ENCODE measurements around the gene WDHD1.

DNA sequence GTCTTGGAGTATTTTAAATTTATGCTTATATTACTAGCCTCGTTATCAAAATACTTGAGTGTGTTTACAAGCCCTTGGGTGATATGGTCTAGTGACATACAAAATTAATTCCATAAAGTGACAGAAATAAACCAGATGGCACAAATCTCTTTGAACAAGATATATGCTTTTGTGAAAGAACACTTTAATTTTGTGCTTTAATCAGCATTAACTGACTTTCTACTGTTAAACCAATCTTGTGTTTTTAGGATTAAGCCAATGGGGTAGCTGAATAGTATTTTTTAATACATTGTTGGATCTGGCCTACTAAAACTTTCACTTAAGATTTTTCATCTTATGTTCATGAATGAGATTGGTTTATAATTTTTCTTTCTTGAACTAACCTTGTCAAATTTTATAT, 93.9 kb downstream of the WDHD1 start:
- TF ChIP-seq, protein P1, sequence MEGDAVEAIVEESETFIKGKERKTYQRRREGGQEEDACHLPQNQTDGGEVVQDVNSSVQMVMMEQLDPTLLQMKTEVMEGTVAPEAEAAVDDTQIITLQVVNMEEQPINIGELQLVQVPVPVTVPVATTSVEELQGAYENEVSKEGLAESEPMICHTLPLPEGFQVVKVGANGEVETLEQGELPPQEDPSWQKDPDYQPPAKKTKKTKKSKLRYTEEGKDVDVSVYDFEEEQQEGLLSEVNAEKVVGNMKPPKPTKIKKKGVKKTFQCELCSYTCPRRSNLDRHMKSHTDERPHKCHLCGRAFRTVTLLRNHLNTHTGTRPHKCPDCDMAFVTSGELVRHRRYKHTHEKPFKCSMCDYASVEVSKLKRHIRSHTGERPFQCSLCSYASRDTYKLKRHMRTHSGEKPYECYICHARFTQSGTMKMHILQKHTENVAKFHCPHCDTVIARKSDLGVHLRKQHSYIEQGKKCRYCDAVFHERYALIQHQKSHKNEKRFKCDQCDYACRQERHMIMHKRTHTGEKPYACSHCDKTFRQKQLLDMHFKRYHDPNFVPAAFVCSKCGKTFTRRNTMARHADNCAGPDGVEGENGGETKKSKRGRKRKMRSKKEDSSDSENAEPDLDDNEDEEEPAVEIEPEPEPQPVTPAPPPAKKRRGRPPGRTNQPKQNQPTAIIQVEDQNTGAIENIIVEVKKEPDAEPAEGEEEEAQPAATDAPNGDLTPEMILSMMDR (IDR thresholded peaks at IDR 0.05; ENCODE audit: insufficient read depth, low read length, poor library complexity, severe bottlenecking) = no peak
- no peak for TF ChIP-seq EZH2phosphoT487 (conservative IDR thresholded peaks at IDR 0.05; ENCODE audit: low read length)

Data from SU-DHL-6 (cell line).